HG03520 (cell line): ENCODE results near the gene SLC18B1.
A peak's percentile ranks its signal among the peaks of the same experiment; 100 is the strongest.
"Not testable (repeated sequence)": the region's sequence is repeated elsewhere in the genome, so short reads cannot be mapped to it uniquely, and the experiment has no call there.

Experiments used
- ATAC-seq: cut with Tn5 transposase; IDR thresholded peaks from one replicate; pipeline ENCODE4 v1.9.1; 2021; ENCODE audit warnings: mild to moderate bottlenecking, moderate library complexity; ENCODE audit not compliant: unreplicated experiment

SLC18B1 gene

GRCh38 chr6:132800656-132801055 is 2.2 kb upstream of the SLC18B1 start:
- ATAC-seq, result no peak

DNA sequence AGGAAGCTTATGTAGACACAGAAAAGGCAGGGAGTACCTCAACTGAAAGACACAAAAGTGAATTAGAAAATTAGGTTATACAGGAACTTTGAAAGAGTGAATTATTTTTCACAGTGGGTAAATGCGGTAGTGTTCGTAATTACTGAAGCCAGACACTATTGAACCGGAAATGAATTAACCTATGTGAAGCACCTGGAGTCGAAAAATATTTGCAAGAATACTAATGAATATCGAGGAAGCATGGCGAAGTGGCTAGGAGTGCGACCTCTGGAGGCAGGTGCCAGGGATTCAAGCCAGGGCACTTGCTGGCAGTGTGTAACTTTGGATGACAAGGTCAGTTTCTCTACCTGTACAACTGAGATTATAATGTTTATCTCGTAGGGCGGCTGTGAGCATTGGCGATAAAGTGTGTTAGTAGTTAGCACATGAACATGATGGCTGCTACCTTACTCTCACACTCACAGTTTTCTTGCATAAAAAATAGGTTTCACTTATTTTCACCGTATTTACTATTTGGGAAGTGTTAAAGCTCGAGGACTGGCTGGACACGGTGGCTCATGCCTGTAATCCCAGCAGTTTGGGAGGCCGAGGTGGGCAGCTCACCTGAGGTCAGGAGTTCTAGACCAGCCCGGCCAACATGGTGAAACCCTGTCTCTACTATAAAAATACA is 567 bp upstream of the SLC18B1 start:
- ATAC-seq, result peak; percentile 78

DNA sequence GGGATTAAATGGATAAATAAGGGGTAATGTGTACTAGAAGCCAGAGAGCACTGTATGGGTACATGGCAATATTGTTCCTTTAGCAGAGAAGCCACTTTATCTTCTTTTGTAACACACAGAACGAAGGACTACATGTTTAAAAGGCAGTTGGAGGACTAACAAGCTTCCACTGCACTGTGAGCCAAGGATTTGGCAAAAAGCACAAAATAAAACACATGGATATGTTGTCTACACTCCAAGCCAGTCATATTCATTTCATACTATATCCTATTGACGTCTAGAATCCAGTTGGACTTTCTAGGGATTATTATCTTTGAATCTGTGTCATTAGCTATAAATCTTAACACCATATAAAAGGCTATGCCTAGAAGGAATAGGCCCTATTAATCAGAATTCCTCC is 3.0 kb downstream of the SLC18B1 start:
- ATAC-seq, result no peak

DNA sequence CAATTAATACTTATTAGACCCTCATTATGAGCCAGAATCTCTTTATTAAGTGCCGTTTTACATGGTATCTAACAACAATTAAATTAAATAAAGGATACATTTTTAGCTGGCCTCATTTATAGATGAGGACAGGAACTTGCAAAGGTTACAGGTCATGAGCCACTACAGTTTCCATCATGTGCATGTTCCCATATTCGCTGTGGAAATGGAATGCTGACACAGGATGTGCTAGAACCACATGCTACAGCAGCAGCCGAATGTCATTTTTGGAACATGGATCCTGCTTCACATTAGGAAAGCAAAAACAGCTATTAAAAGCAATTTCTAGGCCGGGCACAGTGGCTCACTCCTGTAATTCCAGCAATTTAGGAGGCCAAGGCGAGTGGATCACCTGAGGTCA is 5.9 kb downstream of the SLC18B1 start:
- no peak for ATAC-seq

DNA sequence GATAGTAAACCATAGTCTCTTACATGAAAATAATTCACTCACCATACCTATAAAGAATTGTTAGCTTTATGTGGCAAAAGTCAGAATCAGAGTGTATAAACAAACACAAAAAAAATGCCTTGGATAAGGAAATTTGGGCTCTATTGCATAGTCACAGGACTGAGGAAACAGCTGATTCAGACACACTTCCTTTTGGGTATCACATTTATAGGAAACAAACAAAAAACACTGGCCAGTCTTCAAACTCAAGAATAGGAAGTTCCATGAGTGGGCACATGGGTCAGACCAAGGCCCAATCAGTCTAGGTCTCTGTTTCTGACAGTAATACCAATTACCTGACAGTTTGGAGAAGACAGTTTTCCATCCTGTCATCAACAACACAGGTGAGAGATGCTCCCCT is 8.0 kb downstream of the SLC18B1 start:
- no peak for ATAC-seq

- ATAC-seq, result no peak
Observed at GRCh38 chr6:132789396-132789776, 9.1 kb downstream of the SLC18B1 start.

DNA sequence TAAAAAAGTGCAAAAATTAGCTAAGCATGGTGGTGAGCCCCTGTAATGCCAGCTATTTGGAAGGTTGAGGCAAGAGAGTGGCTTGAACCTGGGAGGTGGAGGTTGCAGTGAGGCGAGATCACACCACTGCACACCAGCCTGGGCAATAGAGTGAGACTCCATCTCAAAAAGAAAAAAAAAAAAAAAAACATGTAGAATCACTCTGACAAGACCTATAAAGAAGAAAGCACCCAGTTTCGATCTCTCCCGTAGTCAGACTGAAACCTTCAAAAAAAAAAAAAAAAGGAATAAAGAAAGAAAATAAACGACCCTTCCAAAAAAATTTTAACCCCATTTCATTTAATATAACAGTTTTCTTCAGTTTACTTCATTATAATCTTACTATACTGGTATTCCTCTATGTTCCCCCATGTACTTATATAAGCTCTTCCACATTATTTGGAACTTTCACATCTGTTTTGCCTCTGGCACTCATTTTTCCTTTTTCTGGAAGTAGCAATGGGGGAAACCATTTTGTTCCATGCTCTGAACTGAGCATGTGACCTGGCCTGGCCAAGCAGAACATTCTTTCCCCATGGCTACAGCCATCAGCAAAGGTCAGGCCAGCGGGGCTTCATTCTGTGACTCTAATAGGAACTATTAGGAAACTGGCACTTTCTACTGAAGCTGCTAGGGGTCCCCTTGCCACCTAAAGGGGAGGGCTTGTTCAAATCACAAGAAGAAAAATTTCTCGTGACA is 9.6 kb downstream of the SLC18B1 start:
- no peak for ATAC-seq

DNA sequence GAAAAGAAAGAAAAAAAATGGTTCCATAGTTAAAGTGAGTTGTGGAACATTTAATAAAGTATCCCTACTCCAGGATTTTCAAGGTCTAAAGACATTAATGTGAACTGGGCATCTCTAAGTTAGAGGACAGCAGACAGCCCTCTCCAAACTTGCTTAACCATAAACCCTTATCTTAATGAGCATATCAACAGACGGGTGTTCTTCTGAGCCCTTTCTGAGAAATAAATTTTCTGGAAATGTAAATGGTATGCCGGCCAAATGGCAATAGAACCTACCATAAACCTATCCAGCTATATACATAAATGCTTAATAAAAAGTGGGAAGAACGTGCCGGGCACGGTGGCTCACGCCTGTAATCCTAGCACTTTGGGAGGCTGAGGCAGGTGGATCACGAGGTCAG is 12.5 kb downstream of the SLC18B1 start:
- ATAC-seq, result no peak

DNA sequence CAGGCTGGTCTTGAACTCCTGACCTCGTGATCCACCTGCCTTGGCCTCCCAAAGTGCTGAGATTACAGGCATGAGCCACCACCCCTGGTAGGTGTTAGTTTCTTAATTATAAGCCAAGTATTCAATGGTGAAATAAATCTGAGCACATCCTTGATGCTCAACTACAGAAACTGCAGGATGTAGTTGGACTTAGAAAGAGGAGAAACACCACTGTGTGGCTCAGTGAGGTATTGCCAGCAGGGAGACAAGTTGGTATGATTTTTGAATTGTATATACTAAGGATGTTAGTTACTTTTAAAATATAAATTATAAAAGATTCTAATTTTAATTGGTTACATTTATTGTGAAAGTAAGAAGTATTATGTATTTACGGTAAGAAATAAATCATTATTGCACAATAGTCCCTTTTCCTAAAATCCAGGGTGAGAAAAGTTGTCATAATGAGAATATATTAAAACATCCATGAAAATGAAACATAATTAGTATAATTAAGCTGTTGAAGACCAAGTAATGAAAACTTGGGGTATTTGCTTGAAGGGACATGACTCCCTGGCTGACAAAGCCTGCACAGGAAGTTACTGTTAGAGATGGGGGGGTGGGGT is 17.6 kb downstream of the SLC18B1 start:
- ATAC-seq, result peak; percentile 79

- ATAC-seq, result not testable (repeated sequence)
Observed at GRCh38 chr6:132777881-132778280, 20.6 kb downstream of the SLC18B1 start.

DNA sequence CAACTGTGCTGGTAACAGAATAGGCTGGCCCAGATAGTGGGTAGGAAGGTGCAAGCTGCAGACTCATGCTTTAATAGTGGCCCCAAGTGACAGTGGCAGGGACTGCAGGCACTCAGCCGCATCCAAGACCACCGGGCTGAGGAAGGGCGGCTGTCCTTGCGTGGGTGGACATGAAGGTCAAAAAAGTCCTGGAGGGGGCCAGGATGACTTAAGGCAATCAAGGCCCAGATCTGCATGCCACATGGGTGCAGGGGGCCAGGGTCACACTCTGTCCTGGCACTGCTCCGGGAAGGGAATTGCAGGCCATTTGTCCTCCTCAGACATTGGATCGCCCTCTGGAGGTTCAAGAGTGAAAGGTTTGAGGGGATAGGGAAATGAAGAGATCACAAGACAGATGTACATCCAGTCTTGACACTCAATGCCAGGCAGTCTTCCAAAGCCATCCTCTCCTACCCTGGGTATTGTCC is 30.4 kb downstream of the SLC18B1 start:
- ATAC-seq, result peak; percentile 78

- ATAC-seq, result no peak
Observed at GRCh38 chr6:132765560-132765959, 32.9 kb downstream of the SLC18B1 start.

GRCh38 chr6:132764370-132764769 is 34.1 kb downstream of the SLC18B1 start:
- no peak for ATAC-seq

DNA sequence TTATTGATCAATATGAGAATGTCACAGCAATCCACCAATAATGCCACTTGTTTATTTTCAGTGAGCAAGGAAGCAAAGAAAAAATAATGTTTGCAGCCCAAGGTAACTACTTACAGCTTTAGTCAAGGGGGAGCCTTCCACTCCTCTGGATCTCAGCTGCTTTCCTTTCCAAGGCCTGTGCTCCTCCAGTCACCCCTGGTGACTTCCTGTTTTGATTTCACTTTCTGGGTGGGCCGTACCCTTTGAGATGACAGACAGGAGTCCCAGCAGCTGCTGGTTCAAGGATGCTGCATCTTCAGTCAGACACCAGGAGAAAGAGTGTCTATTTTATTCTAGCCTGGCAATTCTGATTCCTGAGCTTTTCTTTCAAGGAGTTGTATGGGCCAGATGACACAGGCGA is 35.2 kb downstream of the SLC18B1 start:
- peak; percentile 87 for ATAC-seq

GRCh38 chr6:132760256-132760655 is 38.2 kb downstream of the SLC18B1 start:
- peak; percentile 44 for ATAC-seq

DNA sequence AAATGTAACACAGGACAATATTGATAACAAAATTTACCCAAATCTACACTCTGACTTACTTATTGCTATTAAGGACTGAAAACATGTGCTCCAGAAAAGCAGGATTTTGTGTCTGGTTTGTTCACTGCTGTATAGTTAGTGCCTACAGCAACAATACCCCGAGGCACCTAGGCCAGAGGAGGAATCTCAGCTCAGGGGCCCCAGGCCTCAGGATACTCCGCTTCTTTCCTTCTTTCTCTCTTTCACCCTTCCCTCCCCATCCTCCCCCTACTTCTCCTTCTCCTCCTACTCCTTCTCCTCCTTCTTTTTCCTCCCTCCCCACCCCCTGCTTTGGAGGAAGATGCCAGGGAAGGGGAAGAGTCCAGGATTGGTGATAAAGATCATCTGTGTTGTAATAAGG is 39.7 kb downstream of the SLC18B1 start:
- ATAC-seq, result no peak

GRCh38 chr6:132752255-132752654 is 46.2 kb downstream of the SLC18B1 start:
- no peak for ATAC-seq

- no peak for ATAC-seq
Observed at GRCh38 chr6:132751828-132752227, 46.6 kb downstream of the SLC18B1 start.

- ATAC-seq, result no peak
Observed at GRCh38 chr6:132751306-132751705, 47.1 kb downstream of the SLC18B1 start.

GRCh38 chr6:132750455-132751248 is 47.8 kb downstream of the SLC18B1 start:
- peak; percentile 81 for ATAC-seq

DNA sequence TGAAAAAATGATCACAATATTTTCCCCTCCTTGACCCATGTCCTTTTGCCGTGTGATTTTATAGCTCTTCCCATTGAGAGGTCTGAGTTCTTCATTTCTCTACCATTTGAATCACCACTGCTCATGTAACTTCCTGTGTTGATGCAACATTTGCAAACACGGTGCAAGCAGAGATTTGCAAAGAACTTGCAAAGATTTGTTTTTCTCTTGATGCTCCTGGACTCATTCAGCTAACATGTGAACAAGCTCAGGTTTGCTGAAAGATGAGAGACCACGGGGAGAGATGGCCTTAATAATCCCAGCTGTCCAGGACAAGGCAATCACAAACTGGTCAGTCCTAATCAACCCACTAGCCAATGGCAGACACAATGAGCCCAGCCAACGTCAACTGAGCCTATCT is 49.3 kb downstream of the SLC18B1 start:
- no peak for ATAC-seq
